Liver (tissue), 9 donors: ENCODE data around the gene TMEM129. TPM values are rescaled to one million over a fixed set of nuclear protein-coding genes. Genes with fewer than 3 reads are reported as not detected.

Experiments
- DNase-seq: peaks from one replicate; pipeline ENCODE4 v3.0.0-alpha.2; 2017; ENCODE audit warnings: low spot score
- H3K27ac ChIP-seq, 2 donors: one replicate each; pipeline ENCODE4 v1.7.0; 2013; ENCODE audit warnings: inconsistent platforms in 2 of 2, low read length in 2 of 2, control low read depth in 1 of 2, low read depth in 1 of 2, mild to moderate bottlenecking in 1 of 2
- H3K27me3 ChIP-seq, 4 donors: one replicate each; pipeline versions ENCODE4 v1.6.1 to v1.7.0; 2013; ENCODE audit warnings: low read length in 3 of 4, inconsistent platforms in 1 of 4, mild to moderate bottlenecking in 1 of 4, moderate library complexity in 1 of 4; ENCODE audit not compliant: control insufficient read depth in 4 of 4, insufficient read depth in 4 of 4
- H3K36me3 ChIP-seq, 4 donors: one replicate each; pipeline versions ENCODE4 v1.6.1 to v1.7.0; 2013; ENCODE audit warnings: low read length in 3 of 4, mild to moderate bottlenecking in 3 of 4, low read depth in 1 of 4, moderate library complexity in 1 of 4; ENCODE audit not compliant: control insufficient read depth in 4 of 4, insufficient read depth in 3 of 4
- H3K4me1 ChIP-seq, 4 donors: one replicate each; pipeline versions ENCODE4 v1.6.1 to v1.7.0; 2013; ENCODE audit warnings: low read length in 3 of 4, mild to moderate bottlenecking in 3 of 4, moderate library complexity in 1 of 4; ENCODE audit not compliant: control insufficient read depth in 4 of 4, insufficient read depth in 4 of 4
- H3K4me3 ChIP-seq, 3 donors: one replicate each; pipeline versions ENCODE4 v1.6.1 to v1.7.0; 2013; ENCODE audit warnings: low read length in 3 of 3, control low read depth in 1 of 3, low read depth in 1 of 3, mild to moderate bottlenecking in 1 of 3
- H3K9ac ChIP-seq, 2 donors: one replicate each; pipeline ENCODE4 v1.7.0; 2013; ENCODE audit warnings: low read length in 2 of 2, mild to moderate bottlenecking in 2 of 2, moderate library complexity in 2 of 2, control low read depth in 1 of 2, low read depth in 1 of 2
- H3K9me3 ChIP-seq, 4 donors: one replicate each; pipeline versions ENCODE4 v1.6.1 to v1.7.0; 2013; ENCODE audit warnings: low read length in 3 of 4; ENCODE audit not compliant: control insufficient read depth in 4 of 4
- ATF3 ChIP-seq: IDR thresholded peaks from 2 replicates; pipeline ENCODE4 v1.6.1; 2016; ENCODE audit warnings: antibody characterized with exemption
- EGR1 ChIP-seq, 2 donors: IDR thresholded peaks; 2 replicates each; pipeline ENCODE4 v1.6.1; 2016 to 2018; ENCODE audit warnings: antibody characterized with exemption in 2 of 2, low read depth in 2 of 2
- FOXA1 ChIP-seq: IDR thresholded peaks from 2 replicates; pipeline ENCODE4 v1.6.1; 2016; ENCODE audit warnings: antibody characterized with exemption
- GABPA ChIP-seq, 2 donors: IDR thresholded peaks in 1 of 2; conservative IDR thresholded peaks in 1 of 2; 2 replicates each; pipeline ENCODE4 v1.6.1; 2016; ENCODE audit warnings: antibody characterized with exemption in 2 of 2, mild to moderate bottlenecking in 1 of 2, moderate library complexity in 1 of 2
- HNF4A ChIP-seq, 2 donors: conservative IDR thresholded peaks; 2 replicates each; pipeline ENCODE4 v1.6.1; 2016; ENCODE audit warnings: antibody characterized with exemption in 2 of 2, mild to moderate bottlenecking in 2 of 2
- HNF4G ChIP-seq: IDR thresholded peaks from 2 replicates; pipeline ENCODE4 v1.6.1; 2016; ENCODE audit warnings: antibody characterized with exemption
- JUND ChIP-seq, 2 donors: IDR thresholded peaks; 2 replicates each; pipeline ENCODE4 v1.6.1; 2016; ENCODE audit warnings: antibody characterized with exemption in 2 of 2
- NR2F2 ChIP-seq: IDR thresholded peaks from 2 replicates; pipeline ENCODE4 v1.6.1; 2016; ENCODE audit warnings: antibody characterized with exemption
- RAD21 ChIP-seq, 2 donors: IDR thresholded peaks; 2 replicates each; pipeline ENCODE4 v1.6.1; 2016; ENCODE audit warnings: antibody characterized with exemption in 2 of 2, mild to moderate bottlenecking in 2 of 2
- RXRA ChIP-seq, 2 donors: IDR thresholded peaks; 2 replicates each; pipeline ENCODE4 v1.6.1; 2017 to 2018; ENCODE audit warnings: antibody characterized with exemption in 2 of 2, mild to moderate bottlenecking in 1 of 2
- YY1 ChIP-seq: IDR thresholded peaks from 2 replicates; pipeline ENCODE4 v1.6.1; 2016; ENCODE audit warnings: antibody characterized with exemption, mild to moderate bottlenecking
- WGBS: extraction: QIAGEN DNeasy Blood & Tissue Kit; methylation state at CpG from one replicate; pipeline ENCODE4 v1.1.7; 2013; 5-methylcytosine and 5-hydroxymethylcytosine counted together
- polyA plus RNA-seq, 2 donors: library from polyadenylated mRNA; stranded (reverse) in 1 of 2; unstranded in 1 of 2; fragments of 200-250 nt in 1 of 2; fragments of >200 nt in 1 of 2; fragmentation: Nextera tagmentation in 1 of 2; extraction: Ambion mirVana in 1 of 2; gene quantifications; one replicate each; pipeline versions ENCODE4 v1.2.1 to v1.2.3, GENCODE V29; 2013 to 2015
- total RNA-seq, 2 donors: library from RNA; depleted of rRNA; stranded (reverse); fragments of >200 nt; gene quantifications; one replicate each; pipeline ENCODE4 v1.2.3, GENCODE V29; 2014
- TF ChIP-seq, protein P1 (sequence below): IDR thresholded peaks from 2 replicates; pipeline ENCODE4 v1.6.1; 2016; ENCODE audit warnings: antibody characterized with exemption, mild to moderate bottlenecking
- TF ChIP-seq, protein P2 (sequence below): fragments of 150-350 bp; IDR thresholded peaks from 2 replicates; pipeline ENCODE4 v1.5.1; 2017; ENCODE audit warnings: improper control_type of control experiment, low read depth, low read length; ENCODE audit not compliant: missing input control
- TF ChIP-seq, protein P3 (sequence below): IDR thresholded peaks from 2 replicates; pipeline ENCODE4 v1.6.1; 2016; ENCODE audit warnings: antibody characterized with exemption
- TF ChIP-seq, protein P4 (sequence below): IDR thresholded peaks from 2 replicates; pipeline ENCODE4 v1.6.1; 2016; ENCODE audit warnings: antibody characterized with exemption
- donor health status: healthy.
- donor health status: healthy.
- donor health status: healthy.
- donor health status: healthy.
- donor health status: healthy.

TMEM129 gene
- total and polyA plus RNA-seq, 4 donors: 12.2 to 37.0 (median 21.8) TPM

GRCh38 chr4:1721666-1722550, 785 bp upstream of the TMEM129 start:
- H3K4me1 ChIP-seq: peaks cover 18 to 56% (median 34%) of the 10 kb centered on the region in 4 donors

DNA sequence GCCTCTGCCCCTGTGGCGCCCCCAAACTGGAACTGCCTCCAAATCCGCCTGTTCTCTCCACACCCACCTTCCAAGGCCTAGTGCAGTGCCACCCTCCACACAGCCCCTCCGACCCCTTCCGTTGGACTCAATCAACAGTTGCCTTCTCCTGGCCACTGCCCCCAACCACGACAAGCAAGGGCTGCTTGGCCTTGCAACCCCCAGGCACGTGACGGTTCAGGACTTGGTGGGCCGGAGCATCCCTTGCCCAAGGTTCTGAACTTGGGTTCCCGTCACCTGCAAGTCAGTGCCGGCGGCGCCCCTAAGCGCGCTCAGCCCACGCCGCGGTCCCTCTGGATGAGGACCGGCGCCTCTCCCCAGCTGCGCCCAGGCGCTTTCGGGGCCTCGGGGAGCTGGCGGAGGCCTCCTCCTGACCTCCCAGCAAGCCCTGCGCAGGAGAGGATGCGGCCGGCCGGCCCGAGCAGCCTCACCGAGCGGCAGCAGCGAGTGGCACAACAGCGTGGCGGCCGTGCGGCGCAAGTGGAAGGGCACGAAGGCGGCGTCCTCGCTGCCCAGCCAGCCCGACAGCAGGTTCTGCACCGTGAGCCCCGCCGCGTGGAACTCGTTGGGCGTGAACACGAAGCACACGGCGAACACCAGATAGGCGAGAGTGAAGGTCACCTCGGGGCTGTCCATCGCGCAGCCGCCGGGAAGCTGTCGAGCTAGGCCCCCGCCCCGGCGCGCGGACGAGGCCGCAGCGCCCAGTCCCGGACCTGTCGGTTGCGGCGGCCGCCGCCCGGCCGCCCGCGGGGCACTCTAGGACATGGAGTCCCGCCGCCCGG, 750 bp downstream of the TMEM129 start:
- no peak for TF ChIP-seq RXRA (IDR thresholded peaks at IDR 0.05)
- peak overlapping the region; percentile 21 to 57 for H3K9ac ChIP-seq
- H3K9me3 ChIP-seq: no peaks in the 10 kb centered on the region
- H3K4me1 ChIP-seq: peaks cover 18 to 55% (median 36%) of the 10 kb centered on the region in 4 donors
- peaks cover 0 to 2% (median under 1%) of the 10 kb centered on the region in 4 donors for H3K36me3 ChIP-seq
- H3K27me3 ChIP-seq: no peaks in the 10 kb centered on the region
- WGBS: 1% methylated on average over 79 of the region's 79 CpGs
- DNase-seq: peak; percentile 65
- H3K27ac ChIP-seq: peak overlapping the region; percentile 91 to 93
- H3K4me3 ChIP-seq: peak overlapping the region; percentile 58 to 92 (median 87)

More at GRCh38 chr4:1721666-1722550, 785 bp upstream of the TMEM129 start:
- Histone ChIP-seq H3K4me3 (peak overlapping the region in 1 of 3 donors; percentile 59), H3K36me3 (no peaks in the 10 kb centered on the region), H3K27ac (peak overlapping the region; percentile 40 to 55), H3K9me3 (no peaks in the 10 kb centered on the region), H3K9ac (no peak overlapping the region), H3K27me3 (no peaks in the 10 kb centered on the region)
- no peak for TF ChIP-seq JUND (IDR thresholded peaks at IDR 0.05)
- WGBS: 8% methylated on average over 61 of the region's 61 CpGs
- DNase-seq: no peak

GRCh38 chr4:1718095-1718850, 2.9 kb downstream of the TMEM129 start:
- peak overlapping the region; percentile 94 to 95 for H3K27ac ChIP-seq
- no peak for DNase-seq
- H3K36me3 ChIP-seq: peaks cover 0 to 2% (median under 1%) of the 10 kb centered on the region in 4 donors
- 35% methylated on average over 31 of the region's 31 CpGs for WGBS
- peaks cover 18 to 63% (median 45%) of the 10 kb centered on the region in 4 donors for H3K4me1 ChIP-seq
- peak overlapping the region; percentile 45 to 79 for H3K9ac ChIP-seq
- no peaks in the 10 kb centered on the region for H3K9me3 ChIP-seq
- H3K27me3 ChIP-seq: no peaks in the 10 kb centered on the region
- H3K4me3 ChIP-seq: peak overlapping the region in 1 of 3 donors; percentile 20
- TF ChIP-seq ATF3 (no peak), JUND (IDR thresholded peaks at IDR 0.05) (no peak), YY1 (no peak), RAD21 (IDR thresholded peaks at IDR 0.05) (no peak), HNF4A (conservative IDR thresholded peaks at IDR 0.05) (peak; percentile 23 to 46), EGR1 (IDR thresholded peaks at IDR 0.05; ENCODE audit: low read depth in 2 of 2) (no peak), RXRA (IDR thresholded peaks at IDR 0.05) (peak; percentile 44 to 55), NR2F2 (no peak), GABPA (IDR thresholded peaks at IDR 0.05 in 1 of 2, conservative IDR thresholded peaks at IDR 0.05 in 1 of 2) (no peak), HNF4G (no peak), FOXA1 (peak; percentile 17)
- TF ChIP-seq, protein P1, sequence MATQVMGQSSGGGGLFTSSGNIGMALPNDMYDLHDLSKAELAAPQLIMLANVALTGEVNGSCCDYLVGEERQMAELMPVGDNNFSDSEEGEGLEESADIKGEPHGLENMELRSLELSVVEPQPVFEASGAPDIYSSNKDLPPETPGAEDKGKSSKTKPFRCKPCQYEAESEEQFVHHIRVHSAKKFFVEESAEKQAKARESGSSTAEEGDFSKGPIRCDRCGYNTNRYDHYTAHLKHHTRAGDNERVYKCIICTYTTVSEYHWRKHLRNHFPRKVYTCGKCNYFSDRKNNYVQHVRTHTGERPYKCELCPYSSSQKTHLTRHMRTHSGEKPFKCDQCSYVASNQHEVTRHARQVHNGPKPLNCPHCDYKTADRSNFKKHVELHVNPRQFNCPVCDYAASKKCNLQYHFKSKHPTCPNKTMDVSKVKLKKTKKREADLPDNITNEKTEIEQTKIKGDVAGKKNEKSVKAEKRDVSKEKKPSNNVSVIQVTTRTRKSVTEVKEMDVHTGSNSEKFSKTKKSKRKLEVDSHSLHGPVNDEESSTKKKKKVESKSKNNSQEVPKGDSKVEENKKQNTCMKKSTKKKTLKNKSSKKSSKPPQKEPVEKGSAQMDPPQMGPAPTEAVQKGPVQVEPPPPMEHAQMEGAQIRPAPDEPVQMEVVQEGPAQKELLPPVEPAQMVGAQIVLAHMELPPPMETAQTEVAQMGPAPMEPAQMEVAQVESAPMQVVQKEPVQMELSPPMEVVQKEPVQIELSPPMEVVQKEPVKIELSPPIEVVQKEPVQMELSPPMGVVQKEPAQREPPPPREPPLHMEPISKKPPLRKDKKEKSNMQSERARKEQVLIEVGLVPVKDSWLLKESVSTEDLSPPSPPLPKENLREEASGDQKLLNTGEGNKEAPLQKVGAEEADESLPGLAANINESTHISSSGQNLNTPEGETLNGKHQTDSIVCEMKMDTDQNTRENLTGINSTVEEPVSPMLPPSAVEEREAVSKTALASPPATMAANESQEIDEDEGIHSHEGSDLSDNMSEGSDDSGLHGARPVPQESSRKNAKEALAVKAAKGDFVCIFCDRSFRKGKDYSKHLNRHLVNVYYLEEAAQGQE: no peak
- TF ChIP-seq, protein P2, sequence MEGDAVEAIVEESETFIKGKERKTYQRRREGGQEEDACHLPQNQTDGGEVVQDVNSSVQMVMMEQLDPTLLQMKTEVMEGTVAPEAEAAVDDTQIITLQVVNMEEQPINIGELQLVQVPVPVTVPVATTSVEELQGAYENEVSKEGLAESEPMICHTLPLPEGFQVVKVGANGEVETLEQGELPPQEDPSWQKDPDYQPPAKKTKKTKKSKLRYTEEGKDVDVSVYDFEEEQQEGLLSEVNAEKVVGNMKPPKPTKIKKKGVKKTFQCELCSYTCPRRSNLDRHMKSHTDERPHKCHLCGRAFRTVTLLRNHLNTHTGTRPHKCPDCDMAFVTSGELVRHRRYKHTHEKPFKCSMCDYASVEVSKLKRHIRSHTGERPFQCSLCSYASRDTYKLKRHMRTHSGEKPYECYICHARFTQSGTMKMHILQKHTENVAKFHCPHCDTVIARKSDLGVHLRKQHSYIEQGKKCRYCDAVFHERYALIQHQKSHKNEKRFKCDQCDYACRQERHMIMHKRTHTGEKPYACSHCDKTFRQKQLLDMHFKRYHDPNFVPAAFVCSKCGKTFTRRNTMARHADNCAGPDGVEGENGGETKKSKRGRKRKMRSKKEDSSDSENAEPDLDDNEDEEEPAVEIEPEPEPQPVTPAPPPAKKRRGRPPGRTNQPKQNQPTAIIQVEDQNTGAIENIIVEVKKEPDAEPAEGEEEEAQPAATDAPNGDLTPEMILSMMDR: no peak
- TF ChIP-seq, protein P3, sequence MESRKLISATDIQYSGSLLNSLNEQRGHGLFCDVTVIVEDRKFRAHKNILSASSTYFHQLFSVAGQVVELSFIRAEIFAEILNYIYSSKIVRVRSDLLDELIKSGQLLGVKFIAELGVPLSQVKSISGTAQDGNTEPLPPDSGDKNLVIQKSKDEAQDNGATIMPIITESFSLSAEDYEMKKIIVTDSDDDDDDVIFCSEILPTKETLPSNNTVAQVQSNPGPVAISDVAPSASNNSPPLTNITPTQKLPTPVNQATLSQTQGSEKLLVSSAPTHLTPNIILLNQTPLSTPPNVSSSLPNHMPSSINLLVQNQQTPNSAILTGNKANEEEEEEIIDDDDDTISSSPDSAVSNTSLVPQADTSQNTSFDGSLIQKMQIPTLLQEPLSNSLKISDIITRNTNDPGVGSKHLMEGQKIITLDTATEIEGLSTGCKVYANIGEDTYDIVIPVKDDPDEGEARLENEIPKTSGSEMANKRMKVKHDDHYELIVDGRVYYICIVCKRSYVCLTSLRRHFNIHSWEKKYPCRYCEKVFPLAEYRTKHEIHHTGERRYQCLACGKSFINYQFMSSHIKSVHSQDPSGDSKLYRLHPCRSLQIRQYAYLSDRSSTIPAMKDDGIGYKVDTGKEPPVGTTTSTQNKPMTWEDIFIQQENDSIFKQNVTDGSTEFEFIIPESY: no peak
- TF ChIP-seq, protein P4, sequence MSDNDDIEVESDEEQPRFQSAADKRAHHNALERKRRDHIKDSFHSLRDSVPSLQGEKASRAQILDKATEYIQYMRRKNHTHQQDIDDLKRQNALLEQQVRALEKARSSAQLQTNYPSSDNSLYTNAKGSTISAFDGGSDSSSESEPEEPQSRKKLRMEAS: peak; percentile 76
